ENCODE data around the gene PRKCA. TPM values are rescaled to one million over a fixed set of nuclear protein-coding genes. Genes with fewer than 3 reads are reported as not detected.

Gene PRKCA
- total RNA-seq, 2 experiments from 2014 or later: 75.1 to 78.5 TPM

GRCh38 chr17:66520999-66521398 lies 218.6 kb downstream of the PRKCA start:
- no peak for DNase-seq
- CTCF ChIA-PET: no interaction called here
- H3K4me3 Mint-ChIP-seq: no peak overlapping the region
- H3K4me1 Mint-ChIP-seq (ENCODE audit: low read depth): peaks cover 74% of the 10 kb centered on the region
- no peak overlapping the region for H3K27ac Mint-ChIP-seq
- H3K36me3 Mint-ChIP-seq: peaks cover 42% of the 10 kb centered on the region
- POLR2A ChIA-PET: interaction anchor here (1.2 kb wide), 1 partner anchor 10 kb away, joined by 4 read pairs; no protein-coding TSS in a partner anchor
- no peaks in the 10 kb centered on the region for H3K27me3 Mint-ChIP-seq
- peaks cover 9% of the 10 kb centered on the region for H3K9me3 Mint-ChIP-seq
- intact Hi-C loops (cut with micrococcal nuclease): no loop called here

DNA sequence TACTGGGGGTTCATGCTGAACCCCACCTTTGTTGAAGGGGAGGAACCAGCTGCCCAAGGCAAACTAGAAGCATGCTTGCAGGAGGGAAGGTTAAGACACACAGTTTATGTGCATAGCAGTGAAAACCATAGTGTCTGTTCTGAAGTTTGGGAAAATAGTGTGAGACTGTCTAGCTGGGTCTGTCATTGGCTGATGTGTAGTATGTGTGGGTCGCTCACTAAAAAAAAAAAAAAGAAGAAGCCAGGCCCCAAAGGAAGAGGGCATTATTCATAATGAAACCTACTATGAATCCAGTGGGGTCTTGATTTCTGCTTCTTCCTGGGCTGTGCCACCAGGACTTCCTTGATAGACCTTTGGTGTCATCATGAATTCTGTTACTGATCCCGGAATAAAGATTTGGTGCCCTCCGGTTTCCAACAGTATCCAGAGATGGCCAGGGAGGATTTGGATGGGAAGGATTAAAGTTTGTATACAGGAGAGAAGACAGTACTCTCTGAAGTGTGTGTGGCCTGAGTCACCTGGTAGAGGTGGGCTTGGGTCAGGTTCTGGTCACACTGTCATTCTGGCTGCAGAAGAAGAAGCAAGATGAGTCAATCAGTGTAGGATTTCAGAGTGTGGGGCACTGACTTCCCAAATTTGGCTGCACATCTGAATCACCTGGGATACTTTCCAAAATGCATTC lies 220.3 kb downstream of the PRKCA start:
- H3K4me1 Mint-ChIP-seq (ENCODE audit: low read depth): peaks cover 71% of the 10 kb centered on the region
- no peak overlapping the region for H3K4me3 Mint-ChIP-seq
- peak; percentile 28 for DNase-seq
- intact Hi-C loops (cut with micrococcal nuclease): loop anchor here (1.0 kb wide), 1 partner anchor 8 kb away; no protein-coding TSS in a partner anchor
- H3K27me3 Mint-ChIP-seq: no peaks in the 10 kb centered on the region
- peaks cover 36% of the 10 kb centered on the region for H3K36me3 Mint-ChIP-seq
- H3K27ac Mint-ChIP-seq: peak overlapping the region; percentile 47
- ChIA-PET CTCF (interaction anchor here (0.9 to 1.1 kb wide), 2 partner anchors 13 to 43 kb away, joined by 3 to 4 read pairs; no protein-coding TSS in a partner anchor), POLR2A (no interaction called here)
- peaks cover 9% of the 10 kb centered on the region for H3K9me3 Mint-ChIP-seq

DNA sequence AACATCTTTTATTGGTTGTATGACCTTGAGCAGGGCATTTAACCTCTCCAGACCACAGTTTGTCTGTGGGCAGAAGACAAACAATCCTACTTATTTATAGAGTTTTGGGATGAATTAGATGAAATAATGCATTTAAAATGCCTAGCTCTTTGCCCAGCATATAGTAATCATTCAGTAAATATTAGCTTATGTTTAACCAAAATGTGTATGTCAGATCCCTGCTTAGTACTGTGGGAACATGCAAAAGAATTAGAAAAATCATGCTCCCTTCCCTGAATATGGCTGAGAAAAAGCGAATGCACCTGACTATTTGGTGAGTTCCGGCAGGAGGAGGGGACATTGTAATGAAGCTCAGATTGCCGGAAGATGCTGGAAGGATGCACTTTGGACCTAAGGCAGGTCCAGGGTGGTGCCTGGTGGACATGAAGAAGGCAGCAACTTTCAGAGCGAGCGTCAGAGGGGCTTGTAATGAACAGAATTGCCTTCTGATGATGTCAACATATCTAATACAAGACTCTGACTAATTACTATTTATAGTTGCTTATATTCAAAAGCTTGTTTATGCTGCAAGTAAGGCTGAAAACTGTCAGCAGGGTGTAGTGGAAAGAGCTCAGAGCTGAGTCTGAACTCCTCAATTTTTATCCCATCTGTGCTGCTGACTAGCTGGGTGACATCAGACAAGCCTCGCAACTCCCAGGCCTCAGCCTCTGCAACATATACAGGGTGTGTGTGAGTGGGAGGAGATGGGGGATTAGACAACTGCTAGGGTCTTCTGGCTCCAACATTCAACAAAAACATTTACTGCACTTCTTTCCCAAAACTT lies 221.2 kb downstream of the PRKCA start:
- Mint-ChIP-seq H3K4me3 (no peak overlapping the region), H3K27ac (no peak overlapping the region), H3K9me3 (peaks cover 9% of the 10 kb centered on the region), H3K27me3 (no peaks in the 10 kb centered on the region), H3K36me3 (peaks cover 41% of the 10 kb centered on the region), H3K4me1 (ENCODE audit: low read depth) (peaks cover 68% of the 10 kb centered on the region)
- CTCF ChIA-PET: interaction anchor here (0.9 kb wide), 1 partner anchor 42 kb away, joined by 3 read pairs; no protein-coding TSS in a partner anchor
- POLR2A ChIA-PET: no interaction called here
- DNase-seq: no peak
- intact Hi-C loops (cut with micrococcal nuclease): no loop called here

DNA sequence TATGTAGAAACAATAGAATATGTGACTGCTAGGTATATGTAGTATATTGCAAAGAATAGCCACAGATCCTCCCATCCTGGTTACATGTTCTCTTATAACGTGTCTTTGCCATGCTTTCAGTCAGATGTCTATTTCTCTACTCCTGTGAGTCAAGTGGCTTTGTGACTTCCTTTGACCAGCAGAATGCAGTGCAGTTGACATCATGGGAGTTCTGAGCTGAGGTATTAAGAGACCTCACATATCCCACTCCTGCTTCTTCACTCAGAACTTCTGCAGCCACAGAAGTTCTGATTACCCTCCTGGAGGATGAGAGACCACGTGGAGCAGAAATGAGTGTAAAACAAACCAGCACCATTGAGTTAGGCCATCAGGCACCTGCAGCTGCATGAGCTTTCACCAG lies 222.5 kb downstream of the PRKCA start:
- Mint-ChIP-seq H3K4me1 (ENCODE audit: low read depth) (peaks cover 63% of the 10 kb centered on the region), H3K27ac (peak overlapping the region; percentile 39), H3K27me3 (no peaks in the 10 kb centered on the region), H3K9me3 (peaks cover 9% of the 10 kb centered on the region), H3K36me3 (peaks cover 44% of the 10 kb centered on the region), H3K4me3 (no peak overlapping the region)
- DNase-seq: peak; percentile 41
- POLR2A ChIA-PET: interaction anchor here (0.5 to 1.0 kb wide), 4 partner anchors 11 to 193 kb away, joined by 3 read pairs; no protein-coding TSS in a partner anchor
- intact Hi-C loops (cut with micrococcal nuclease): no loop called here
- CTCF ChIA-PET: interaction anchor here (0.8 kb wide), 1 partner anchor 22 kb away, joined by 3 read pairs; no protein-coding TSS in a partner anchor

DNA sequence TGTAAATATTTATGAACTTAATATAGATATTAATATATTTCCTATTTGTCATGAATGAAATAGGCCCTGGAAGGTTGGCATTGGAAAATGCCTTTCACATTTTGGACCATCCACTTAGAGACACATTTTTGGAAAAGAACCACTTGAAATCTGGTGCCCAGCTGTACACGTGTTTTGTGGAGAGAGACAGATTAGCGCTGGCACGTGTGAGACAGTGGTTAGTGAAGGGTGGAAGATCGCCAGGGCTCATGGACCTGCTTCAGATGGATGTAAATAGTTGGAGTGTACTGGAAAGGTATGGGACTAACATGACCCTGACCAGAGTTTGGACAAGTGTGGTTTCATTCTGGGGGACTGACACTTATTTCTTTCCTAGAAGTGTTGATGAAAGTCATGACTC lies 222.9 kb downstream of the PRKCA start:
- Mint-ChIP-seq H3K4me3 (no peak overlapping the region), H3K9me3 (peaks cover 9% of the 10 kb centered on the region), H3K4me1 (ENCODE audit: low read depth) (peaks cover 63% of the 10 kb centered on the region), H3K27ac (peak overlapping the region; percentile 35), H3K27me3 (no peaks in the 10 kb centered on the region), H3K36me3 (peaks cover 46% of the 10 kb centered on the region)
- POLR2A ChIA-PET: interaction anchor here (0.8 to 1.0 kb wide), 3 partner anchors 11 to 23 kb away, joined by 3 read pairs; no protein-coding TSS in a partner anchor
- intact Hi-C loops (cut with micrococcal nuclease): no loop called here
- CTCF ChIA-PET: interaction anchor here (0.8 to 1.3 kb wide), 2 partner anchors 22 to 41 kb away, joined by 3 to 5 read pairs; no protein-coding TSS in a partner anchor
- DNase-seq: no peak

GRCh38 chr17:66526827-66527226 lies 224.4 kb downstream of the PRKCA start:
- peaks cover 9% of the 10 kb centered on the region for H3K9me3 Mint-ChIP-seq
- peaks cover 40% of the 10 kb centered on the region for H3K36me3 Mint-ChIP-seq

DNA sequence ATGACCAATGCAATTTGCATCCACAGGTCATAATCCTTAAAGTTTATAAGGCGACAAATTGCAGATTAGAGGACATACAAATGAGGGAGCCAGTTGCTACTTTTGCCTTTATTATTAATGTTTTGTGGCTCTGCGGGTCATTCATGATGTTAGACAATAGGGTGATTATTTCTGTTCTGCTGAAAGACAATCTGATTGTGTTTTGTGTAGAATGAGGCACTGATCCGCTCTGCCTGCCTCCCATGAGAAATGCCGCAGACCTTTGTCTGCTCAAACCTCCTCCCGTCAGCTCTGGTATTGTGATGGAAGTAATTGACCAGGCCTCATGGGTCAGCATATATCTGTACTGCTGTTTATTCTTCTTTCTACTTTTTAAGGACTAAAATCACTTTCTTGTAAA lies 224.9 kb downstream of the PRKCA start:
- Mint-ChIP-seq H3K36me3 (peaks cover 37% of the 10 kb centered on the region), H3K4me1 (ENCODE audit: low read depth) (peaks cover 60% of the 10 kb centered on the region)
- CTCF ChIA-PET: no interaction called here

More at GRCh38 chr17:66526827-66527226, 224.4 kb downstream of the PRKCA start:
- Mint-ChIP-seq H3K27me3 (no peaks in the 10 kb centered on the region), H3K27ac (no peak overlapping the region), H3K4me3 (no peak overlapping the region), H3K4me1 (ENCODE audit: low read depth) (peaks cover 65% of the 10 kb centered on the region)
- no peak for DNase-seq
- intact Hi-C loops (cut with micrococcal nuclease): no loop called here
- ChIA-PET POLR2A (no interaction called here), CTCF (interaction anchor here (1.3 kb wide), 1 partner anchor 40 kb away, joined by 5 read pairs; no protein-coding TSS in a partner anchor)

DNA sequence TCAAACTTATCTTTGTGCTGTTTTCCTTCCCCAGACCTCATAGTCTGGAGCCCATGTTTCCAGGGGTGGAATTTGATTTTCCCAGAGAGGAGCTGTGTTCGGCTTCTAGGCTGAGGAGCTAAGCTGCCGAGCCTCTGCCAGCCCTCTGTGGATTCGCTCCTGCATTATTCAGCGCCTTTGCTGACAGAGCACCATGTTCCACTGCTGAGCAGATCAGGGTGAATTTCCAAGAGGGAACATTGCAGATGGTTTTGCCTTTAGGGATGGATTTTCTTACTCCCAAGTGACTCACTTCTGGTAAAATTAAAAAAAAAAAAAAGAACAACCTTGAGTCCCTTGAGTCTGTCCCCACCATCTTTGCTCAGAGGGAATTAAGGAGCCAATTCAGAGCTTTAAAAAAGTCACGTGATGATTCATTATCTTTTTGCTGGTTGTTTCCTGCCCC lies 229.5 kb downstream of the PRKCA start:
- peaks cover 19% of the 10 kb centered on the region for H3K36me3 Mint-ChIP-seq
- POLR2A ChIA-PET: no interaction called here
- H3K4me3 Mint-ChIP-seq: no peak overlapping the region
- no peaks in the 10 kb centered on the region for H3K9me3 Mint-ChIP-seq
- H3K27ac Mint-ChIP-seq: no peak overlapping the region
- no peak for DNase-seq
- H3K27me3 Mint-ChIP-seq: no peaks in the 10 kb centered on the region
- CTCF ChIA-PET: no interaction called here
- peaks cover 48% of the 10 kb centered on the region for H3K4me1 Mint-ChIP-seq (ENCODE audit: low read depth)
- intact Hi-C loops (cut with micrococcal nuclease): no loop called here

More for the DNA sequence above, 224.9 kb downstream of the PRKCA start:
- no peak for DNase-seq
- Mint-ChIP-seq H3K27me3 (no peaks in the 10 kb centered on the region), H3K9me3 (peaks cover 9% of the 10 kb centered on the region), H3K4me3 (no peak overlapping the region), H3K27ac (no peak overlapping the region)
- intact Hi-C loops (cut with micrococcal nuclease): no loop called here
- POLR2A ChIA-PET: no interaction called here

DNA sequence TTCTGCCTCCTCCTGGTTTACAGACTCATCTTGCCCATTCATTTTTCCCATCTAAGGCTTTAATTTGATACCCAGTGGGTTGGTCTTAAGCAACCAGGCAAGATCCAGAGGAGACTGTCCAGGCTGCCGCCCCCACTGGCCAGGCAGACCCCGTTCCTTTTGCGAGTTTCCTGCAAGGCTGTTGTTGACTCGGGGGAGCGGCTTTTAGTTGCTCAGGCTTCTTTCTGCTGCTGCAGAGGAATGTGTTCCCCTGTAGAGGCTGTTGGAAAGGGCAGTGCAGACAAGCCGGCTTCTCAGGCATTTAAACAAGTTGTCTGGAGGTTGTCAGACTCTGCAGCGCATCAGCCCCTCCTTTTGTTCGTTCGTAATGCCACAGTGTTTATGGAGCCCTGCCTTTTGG lies 231.2 kb downstream of the PRKCA start:
- H3K27ac Mint-ChIP-seq: no peak overlapping the region
- peaks cover 11% of the 10 kb centered on the region for H3K36me3 Mint-ChIP-seq
- ChIA-PET POLR2A (no interaction called here), CTCF (no interaction called here)
- H3K27me3 Mint-ChIP-seq: no peaks in the 10 kb centered on the region
- no peaks in the 10 kb centered on the region for H3K9me3 Mint-ChIP-seq
- no peak for DNase-seq
- intact Hi-C loops (cut with micrococcal nuclease): no loop called here
- peaks cover 48% of the 10 kb centered on the region for H3K4me1 Mint-ChIP-seq (ENCODE audit: low read depth)
- no peak overlapping the region for H3K4me3 Mint-ChIP-seq

GRCh38 chr17:66533986-66534385 lies 231.6 kb downstream of the PRKCA start:
- POLR2A ChIA-PET: no interaction called here
- H3K9me3 Mint-ChIP-seq: no peaks in the 10 kb centered on the region
- H3K27me3 Mint-ChIP-seq: no peaks in the 10 kb centered on the region
- DNase-seq: no peak
- intact Hi-C loops (cut with micrococcal nuclease): no loop called here
- H3K36me3 Mint-ChIP-seq: peaks cover 9% of the 10 kb centered on the region
- peaks cover 49% of the 10 kb centered on the region for H3K4me1 Mint-ChIP-seq (ENCODE audit: low read depth)
- CTCF ChIA-PET: no interaction called here
- no peak overlapping the region for H3K4me3 Mint-ChIP-seq
- no peak overlapping the region for H3K27ac Mint-ChIP-seq

DNA sequence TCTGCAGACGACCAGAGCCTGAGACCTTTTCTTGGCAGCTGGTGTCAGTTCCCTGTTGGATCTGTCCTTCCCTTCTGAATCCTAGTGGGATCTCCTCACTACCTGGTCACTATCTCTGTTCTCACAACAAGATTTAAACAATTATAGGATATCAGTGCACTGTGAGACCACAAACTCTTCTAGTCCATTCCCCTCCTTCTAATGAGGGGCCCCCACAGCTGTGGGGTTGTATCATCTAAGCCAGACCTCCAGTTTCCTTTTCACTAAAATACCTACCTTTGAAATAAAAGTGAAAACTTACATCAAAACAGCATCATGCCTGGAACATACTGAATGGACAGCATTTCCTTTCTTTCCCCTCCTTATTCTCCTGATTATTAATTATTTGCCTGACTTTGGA lies 233.2 kb downstream of the PRKCA start:
- intact Hi-C loops (cut with micrococcal nuclease): no loop called here
- H3K27ac Mint-ChIP-seq: peak overlapping the region; percentile 9
- ChIA-PET CTCF (no interaction called here), POLR2A (interaction anchor here (0.6 kb wide), 1 partner anchor 54 kb away, joined by 3 read pairs; no protein-coding TSS in a partner anchor)
- no peaks in the 10 kb centered on the region for H3K27me3 Mint-ChIP-seq
- H3K4me1 Mint-ChIP-seq (ENCODE audit: low read depth): peaks cover 56% of the 10 kb centered on the region
- H3K9me3 Mint-ChIP-seq: no peaks in the 10 kb centered on the region
- H3K4me3 Mint-ChIP-seq: no peak overlapping the region
- H3K36me3 Mint-ChIP-seq: peaks cover 2% of the 10 kb centered on the region
- no peak for DNase-seq

- Mint-ChIP-seq H3K4me3 (no peak overlapping the region), H3K36me3 (peaks cover 3% of the 10 kb centered on the region), H3K27me3 (no peaks in the 10 kb centered on the region), H3K27ac (no peak overlapping the region), H3K4me1 (ENCODE audit: low read depth) (peaks cover 66% of the 10 kb centered on the region), H3K9me3 (no peaks in the 10 kb centered on the region)
- ChIA-PET CTCF (interaction anchor here (0.7 to 1.7 kb wide), 2 partner anchors 8 to 29 kb away, joined by 4 read pairs; no protein-coding TSS in a partner anchor), POLR2A (no interaction called here)
- intact Hi-C loops (cut with micrococcal nuclease): no loop called here
- no peak for DNase-seq
Measured at GRCh38 chr17:66537502-66537901, 235.1 kb downstream of the PRKCA start.
